GDM1 (cell line): ENCODE data around the gene CHST11.

Experiments used
- DNase-seq: peaks from one replicate; lab custom pipeline; 2025; lab: John Stamatoyannopoulos, UW

The CHST11 gene

GRCh38 chr12:104721039-104721405, 264.3 kb downstream of the CHST11 start:
- DNase-seq, result no peak

DNA sequence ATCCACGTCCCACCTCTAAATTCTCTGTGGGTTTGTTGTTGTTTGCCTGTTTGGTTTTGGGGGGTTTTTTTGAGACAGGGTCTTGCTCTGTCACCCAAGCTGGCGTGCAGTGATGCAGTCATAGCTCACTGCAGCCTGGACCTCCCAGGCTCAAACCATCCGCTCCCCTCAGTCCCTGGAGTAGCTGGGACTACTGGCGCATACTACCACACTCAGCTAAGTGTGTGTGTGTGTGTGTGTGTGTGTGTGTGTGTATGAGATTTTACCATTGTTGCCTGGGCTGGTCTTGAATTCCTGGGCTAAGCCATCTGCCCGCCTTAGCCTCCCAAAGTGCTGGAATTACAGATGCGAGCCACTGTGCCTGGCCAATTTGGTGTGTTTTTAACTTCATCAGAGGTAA, 265.2 kb downstream of the CHST11 start:
- no peak for DNase-seq

GRCh38 chr12:104722601-104723534, 266.1 kb downstream of the CHST11 start:
- DNase-seq, result no peak

DNA sequence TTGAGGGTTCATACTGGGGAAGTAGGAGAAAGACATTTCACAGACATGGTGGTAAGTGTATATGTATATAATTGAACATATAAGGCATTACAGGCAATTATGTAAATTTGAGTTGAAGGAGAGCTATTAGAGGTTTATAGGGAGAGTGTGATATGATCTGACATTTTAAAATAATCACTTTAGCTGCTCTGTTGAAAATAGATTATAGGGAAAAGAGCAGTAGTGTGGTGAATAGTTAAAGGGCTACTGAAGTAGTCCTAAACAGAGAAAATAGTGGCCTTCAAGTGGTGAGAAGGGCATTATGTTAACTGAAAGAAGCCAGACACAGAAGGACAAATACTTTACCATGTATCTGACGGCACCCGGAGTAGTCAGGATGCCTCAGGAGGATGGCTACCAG, 267.1 kb downstream of the CHST11 start:
- no peak for DNase-seq

GRCh38 chr12:104724992-104725585, 268.3 kb downstream of the CHST11 start:
- DNase-seq, result no peak

- DNase-seq, result no peak
Observed at GRCh38 chr12:104725610-104726009, 268.9 kb downstream of the CHST11 start.

GRCh38 chr12:104727726-104728465, 271.1 kb downstream of the CHST11 start:
- DNase-seq, result no peak

- no peak for DNase-seq
Observed at GRCh38 chr12:104729091-104729490, 272.3 kb downstream of the CHST11 start.

- DNase-seq, result no peak
Observed at GRCh38 chr12:104729610-104730446, 273.1 kb downstream of the CHST11 start.

GRCh38 chr12:104730763-104731162, 274.0 kb downstream of the CHST11 start:
- no peak for DNase-seq

- no peak for DNase-seq
Observed at GRCh38 chr12:104733717-104734175, 277.0 kb downstream of the CHST11 start.

DNA sequence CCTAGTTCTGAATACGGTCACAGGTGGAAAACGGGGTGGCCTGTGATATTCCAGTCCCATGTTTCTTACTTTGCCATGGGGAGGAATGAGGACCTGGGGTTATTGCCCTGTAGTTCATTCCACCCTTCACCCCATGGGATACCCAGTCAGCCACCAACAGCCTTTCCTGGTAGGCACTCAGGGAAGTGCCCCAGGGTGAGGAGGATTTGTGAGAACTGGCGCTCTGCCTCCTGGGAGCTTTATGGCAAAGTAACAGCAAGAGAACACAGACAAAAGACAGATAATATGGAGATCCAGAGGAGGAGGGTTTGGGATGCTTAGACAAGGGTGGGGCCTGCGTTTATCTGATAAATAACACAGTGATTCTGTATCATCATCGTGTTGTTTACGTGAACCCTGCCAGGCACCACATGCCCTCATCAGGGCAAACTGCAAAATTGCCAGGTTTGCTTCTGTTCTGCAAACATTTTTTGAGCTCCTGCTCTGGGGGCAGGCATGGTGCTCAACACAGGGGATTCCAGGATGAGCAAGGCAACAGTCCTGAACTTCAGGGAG, 277.9 kb downstream of the CHST11 start:
- no peak for DNase-seq

DNA sequence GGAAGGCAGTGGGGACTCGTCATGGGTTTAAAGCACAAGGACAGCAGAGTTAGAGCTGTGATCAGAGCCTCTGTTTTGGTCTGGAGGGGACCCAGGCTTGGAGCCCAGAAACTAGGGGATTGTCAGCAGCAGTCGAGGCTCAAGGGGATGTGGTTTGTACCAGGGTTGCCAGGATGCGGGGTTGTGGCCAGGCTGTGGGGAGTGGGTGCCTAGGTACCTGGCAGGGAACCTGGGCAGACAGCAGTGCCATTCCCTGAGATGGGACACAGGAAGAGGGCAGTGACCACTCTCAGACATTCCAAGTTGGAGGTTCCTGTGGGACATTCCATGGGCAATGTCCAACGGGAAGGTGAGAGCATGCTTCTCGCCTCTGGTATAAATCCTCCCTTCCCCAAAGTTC, 279.1 kb downstream of the CHST11 start:
- DNase-seq, result no peak

DNA sequence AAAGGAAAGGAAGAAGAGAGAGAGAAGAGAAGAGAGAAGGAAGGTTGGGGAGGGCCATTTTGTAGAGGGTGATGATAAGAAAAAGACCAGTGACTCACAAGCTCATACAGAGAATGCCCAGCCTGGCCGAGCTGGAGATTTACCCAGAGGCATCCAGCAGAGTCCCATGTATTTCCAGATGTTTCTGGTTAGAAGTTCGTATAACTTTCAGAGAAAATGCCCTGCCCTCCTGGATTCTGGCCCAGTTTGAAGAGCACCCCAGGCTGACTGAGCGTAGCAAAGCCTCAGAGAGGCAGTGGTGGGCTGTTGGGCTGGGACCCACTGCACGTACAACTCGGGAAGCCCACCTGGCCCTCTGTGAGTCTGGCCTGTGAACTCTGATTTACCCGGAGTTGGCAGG, 279.6 kb downstream of the CHST11 start:
- DNase-seq, result no peak

DNA sequence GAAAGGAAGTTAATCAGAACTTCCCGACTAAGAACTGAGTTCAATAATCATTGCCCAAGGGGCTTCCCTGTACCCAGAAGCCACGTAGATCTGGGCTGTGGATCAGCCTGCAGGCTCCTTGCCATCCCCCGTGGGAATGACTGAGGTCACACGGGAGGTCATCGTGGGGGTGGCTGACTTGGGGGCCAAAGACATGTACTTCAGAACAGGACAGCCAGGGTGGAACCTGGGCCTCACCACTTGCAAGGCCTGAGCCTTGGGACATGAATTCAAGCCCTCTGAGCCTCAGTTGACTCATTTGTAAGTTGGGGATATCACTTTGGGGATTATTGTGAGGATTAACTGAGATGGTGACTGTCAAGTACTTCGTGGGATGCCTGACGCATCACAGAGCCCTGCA, 280.4 kb downstream of the CHST11 start:
- no peak for DNase-seq

GRCh38 chr12:104737791-104738301, 281.1 kb downstream of the CHST11 start:
- DNase-seq, result no peak

GRCh38 chr12:104738331-104738730, 281.6 kb downstream of the CHST11 start:
- DNase-seq, result no peak

DNA sequence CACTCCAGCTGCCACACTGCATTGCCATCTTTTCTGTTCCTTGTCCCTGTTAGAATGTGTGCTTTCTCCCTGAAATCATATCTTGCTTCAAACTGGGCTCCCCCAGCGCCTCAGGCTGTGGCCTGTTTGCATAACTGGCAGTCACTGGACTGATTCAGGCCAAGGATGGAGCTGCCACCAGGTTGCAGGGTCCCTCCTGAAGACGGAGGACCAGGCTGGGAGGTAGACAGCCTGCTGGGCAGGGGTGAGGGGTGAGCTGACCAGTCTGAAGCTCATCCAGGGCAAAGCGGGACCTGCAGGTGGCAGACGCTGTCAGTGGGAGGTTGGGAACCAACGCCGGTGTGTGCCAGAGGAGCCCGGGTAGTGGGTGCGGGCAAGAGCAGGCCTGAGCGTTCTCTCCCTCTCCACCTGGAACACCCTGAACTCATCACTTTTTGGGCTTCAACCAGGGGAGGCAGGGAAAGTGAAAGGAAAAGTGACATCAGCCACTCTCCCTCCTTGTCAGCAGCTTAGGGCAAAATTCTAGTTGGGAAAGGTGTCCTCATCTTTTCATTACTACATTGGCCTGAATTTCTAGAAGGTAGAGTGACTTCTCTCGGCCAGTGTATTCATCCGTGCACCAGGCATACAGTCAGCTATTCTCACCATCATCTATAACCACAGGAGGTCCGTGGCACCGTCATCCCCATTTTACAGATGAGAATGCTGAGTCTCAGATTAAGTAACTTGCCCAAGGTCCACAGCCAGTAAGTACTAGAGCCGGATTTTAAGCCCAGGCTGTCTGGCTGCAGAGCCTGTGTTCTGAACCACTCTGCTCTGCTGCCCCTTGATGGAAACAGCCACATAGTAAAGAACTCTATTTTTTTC, 282.3 kb downstream of the CHST11 start:
- no peak for DNase-seq

GRCh38 chr12:104740668-104741067, 283.9 kb downstream of the CHST11 start:
- peak; percentile 16 for DNase-seq

DNA sequence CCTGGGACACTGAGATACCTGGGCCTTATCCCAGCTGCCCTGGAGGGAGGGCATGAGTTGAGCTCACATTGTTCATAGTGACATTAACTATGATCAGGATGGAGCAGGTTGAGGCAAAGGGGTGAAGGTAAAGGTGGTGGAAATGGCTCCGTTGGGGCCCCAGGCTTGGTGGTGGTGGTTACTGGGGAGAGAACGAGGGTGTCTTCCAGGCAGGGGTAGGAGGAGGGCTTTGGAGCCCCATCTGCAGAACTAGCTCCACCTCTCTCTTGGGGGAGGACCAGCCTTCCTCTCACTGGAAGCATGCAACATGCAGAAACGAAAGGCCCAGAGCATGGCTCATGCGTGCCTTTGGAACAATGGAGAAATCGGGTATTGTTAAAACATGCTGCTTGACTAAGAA, 284.3 kb downstream of the CHST11 start:
- DNase-seq, result no peak
